CD8-positive, alpha-beta memory T cell (primary cell): ENCODE results near the gene MYBPC2. TPM values are rescaled to one million over a fixed set of nuclear protein-coding genes. Genes with fewer than 3 reads are reported as not detected.
A peak's percentile ranks its signal among the peaks of the same experiment; 100 is the strongest.

Experiments used
- CTCF ChIA-PET: fragments of 350-600 bp; sonication (Branson Sonifier 250); formaldehyde crosslinking; loops from one replicate; lab custom pipeline; 2021; ENCODE audit warnings: antibody characterized with exemption; lab: Charles Lee
- POLR2A ChIA-PET: fragments of 350-600 bp; sonication (Branson Sonifier 250); formaldehyde crosslinking; loops from one replicate; lab custom pipeline; 2021; ENCODE audit warnings: antibody characterized with exemption; lab: Charles Lee
- DNase-seq, 5 donors: peaks; one replicate each; pipeline versions ENCODE4 v3.0.0 to v3.0.0-alpha.2; 2020 to 2022; ENCODE audit warnings: mixed read lengths in 1 of 5
- H3K27ac ChIP-seq: one replicate; pipeline ENCODE4 v1.7.0; 2013; ENCODE audit warnings: low read depth, mild to moderate bottlenecking, low read length, moderate library complexity
- H3K27me3 ChIP-seq: 2 replicates; pipeline ENCODE4 v1.7.0; 2013; ENCODE audit warnings: low read length, mild to moderate bottlenecking; ENCODE audit not compliant: insufficient read depth, poor library complexity, severe bottlenecking
- H3K36me3 ChIP-seq: 2 replicates; pipeline ENCODE4 v1.7.0; 2013; ENCODE audit warnings: mild to moderate bottlenecking, low read length, moderate library complexity; ENCODE audit not compliant: insufficient read depth
- H3K4me1 ChIP-seq: 2 replicates; pipeline ENCODE4 v1.7.0; 2013; ENCODE audit warnings: mild to moderate bottlenecking, low read length, moderate library complexity; ENCODE audit not compliant: insufficient read depth
- H3K4me3 ChIP-seq: 2 replicates; pipeline ENCODE4 v1.7.0; 2013; ENCODE audit warnings: mild to moderate bottlenecking, low read length
- H3K9me3 ChIP-seq: 2 replicates; pipeline ENCODE4 v1.7.0; 2013; ENCODE audit warnings: mild to moderate bottlenecking, low read length
- H3K27ac Mint-ChIP-seq, 8 donors: one replicate each; pipeline ENCODE4 v1.8.0; 2020 to 2021; ENCODE audit warnings: mixed read lengths in 8 of 8, mild to moderate bottlenecking in 6 of 8, inconsistent platforms in 3 of 8, moderate library complexity in 3 of 8
- H3K27me3 Mint-ChIP-seq, 2 donors: one replicate each; pipeline ENCODE4 v1.8.0; 2020 to 2021; ENCODE audit warnings: mixed read lengths in 2 of 2, mild to moderate bottlenecking in 1 of 2, moderate library complexity in 1 of 2
- H3K36me3 Mint-ChIP-seq, 3 donors: one replicate each; pipeline ENCODE4 v1.8.0; 2020 to 2021; ENCODE audit warnings: mixed read lengths in 3 of 3, inconsistent platforms in 1 of 3, mild to moderate bottlenecking in 1 of 3
- H3K4me1 Mint-ChIP-seq, 3 donors: one replicate each; pipeline ENCODE4 v1.8.0; 2020 to 2021; ENCODE audit warnings: mixed read lengths in 3 of 3, inconsistent platforms in 1 of 3, mild to moderate bottlenecking in 1 of 3
- H3K4me3 Mint-ChIP-seq, 7 donors: one replicate each; pipeline ENCODE4 v1.8.0; 2020 to 2021; ENCODE audit warnings: mixed read lengths in 7 of 7, mild to moderate bottlenecking in 6 of 7, moderate library complexity in 4 of 7, inconsistent platforms in 2 of 7
- H3K9me3 Mint-ChIP-seq, 5 donors: one replicate each; pipeline ENCODE4 v1.8.0; 2020 to 2022; ENCODE audit warnings: mixed read lengths in 5 of 5, mild to moderate bottlenecking in 3 of 5, moderate library complexity in 2 of 5, inconsistent platforms in 1 of 5
- polyA plus RNA-seq: library from polyadenylated mRNA; unstranded; fragments of 300-500 nt; fragmentation: Illumina TruSeq; gene quantifications from one replicate; pipeline ENCODE4 v1.2.3, GENCODE V29; 2021
- total RNA-seq, 2 experiments: library from RNA; stranded (reverse); gene quantifications; one replicate each; pipeline ENCODE4 v1.2.3, GENCODE V29; 2021

The MYBPC2 gene
- total and polyA plus RNA-seq, 3 experiments from 2014 or later, result 0.07 to 0.24 TPM; not detected in 1

DNA sequence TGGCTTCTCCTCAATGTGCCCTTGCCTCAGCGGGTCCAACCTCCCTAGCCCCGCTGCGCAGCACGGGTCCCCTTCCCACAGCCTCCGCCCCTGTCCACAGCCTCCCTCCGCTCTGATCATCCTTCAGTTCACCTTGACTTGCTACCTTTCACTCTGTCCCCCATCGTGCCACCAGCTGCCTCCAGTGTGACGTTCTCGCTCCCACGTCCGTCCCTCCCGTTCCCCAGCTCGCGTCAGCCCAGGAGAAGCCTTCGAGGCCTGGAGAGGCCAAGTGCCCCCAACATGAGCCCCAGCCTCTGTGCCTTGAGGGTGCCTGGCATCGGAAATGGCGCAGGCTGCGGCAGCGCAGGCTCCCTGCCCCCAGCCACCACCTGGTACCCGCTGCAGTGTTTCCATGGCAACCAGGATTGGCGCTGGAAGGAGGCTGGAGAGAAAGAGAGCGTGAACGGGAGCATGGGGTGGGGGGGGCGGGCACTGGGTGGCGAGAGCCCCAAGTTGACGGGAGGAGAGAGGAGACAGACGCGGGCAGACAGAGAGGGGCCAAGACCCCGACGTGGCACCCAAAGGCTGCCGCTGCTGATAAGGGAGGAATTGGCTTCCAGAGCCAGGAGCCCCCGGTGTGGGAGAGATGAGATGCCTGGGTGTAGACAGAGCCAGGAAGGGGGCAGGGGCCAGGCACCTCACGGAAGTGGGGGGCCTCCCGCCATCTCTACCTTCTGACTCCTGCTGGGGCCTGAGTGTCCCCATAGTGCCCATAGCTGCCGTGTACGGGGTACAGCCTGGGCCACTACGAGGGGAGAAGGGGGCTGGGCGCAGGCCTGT lies 81.9 kb downstream of the MYBPC2 start:
- Mint-ChIP-seq H3K4me3 (peak overlapping the region in 1 of 7 donors; percentile 45), H3K36me3 (peaks cover 0 to 6% (median 0%) of the 10 kb centered on the region in 3 donors), H3K27me3 (peaks cover 5 to 7% of the 10 kb centered on the region in 2 donors), H3K27ac (peak overlapping the region in 1 of 8 donors; percentile 70), H3K4me1 (peaks cover 10 to 22% (median 15%) of the 10 kb centered on the region in 3 donors), H3K9me3 (no peaks in the 10 kb centered on the region)
- H3K27ac ChIP-seq, result no peak overlapping the region
- no peaks in the 10 kb centered on the region for H3K9me3 ChIP-seq
- H3K27me3 ChIP-seq, result no peaks in the 10 kb centered on the region
- DNase-seq, result peak in 1 of 5 donors; percentile 29
- ChIA-PET POLR2A (no interaction called here), CTCF (no interaction called here)
- peaks cover 15% of the 10 kb centered on the region for H3K4me1 ChIP-seq
- no peak overlapping the region for H3K4me3 ChIP-seq
- no peaks in the 10 kb centered on the region for H3K36me3 ChIP-seq

DNA sequence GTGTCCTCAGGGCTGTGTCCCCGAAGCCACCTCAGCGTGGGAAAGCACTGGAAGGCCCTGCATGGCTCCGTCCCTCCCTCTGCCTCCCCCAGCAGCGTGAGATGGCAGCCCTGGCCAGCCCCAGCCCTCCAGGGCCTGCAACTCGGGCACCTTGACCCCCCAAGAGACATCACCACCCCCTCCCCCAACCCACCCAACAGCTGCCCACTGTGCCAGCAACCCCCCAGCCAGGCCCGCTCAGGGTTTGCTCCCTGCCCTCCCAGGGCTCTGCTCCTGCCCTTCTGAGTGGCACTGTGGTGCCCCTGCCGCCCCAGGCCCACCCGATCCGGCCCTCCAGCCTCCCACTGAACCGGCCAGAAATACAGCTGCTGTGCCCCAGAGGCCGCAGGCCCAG lies 82.5 kb downstream of the MYBPC2 start:
- Mint-ChIP-seq H3K27me3 (peaks cover 5 to 7% of the 10 kb centered on the region in 2 donors), H3K4me1 (peaks cover 10 to 21% (median 15%) of the 10 kb centered on the region in 3 donors), H3K36me3 (peaks cover 0 to 6% (median 0%) of the 10 kb centered on the region in 3 donors), H3K4me3 (no peak overlapping the region), H3K27ac (no peak overlapping the region), H3K9me3 (no peaks in the 10 kb centered on the region)
- H3K27ac ChIP-seq, result no peak overlapping the region
- no peaks in the 10 kb centered on the region for H3K36me3 ChIP-seq
- peaks cover 12% of the 10 kb centered on the region for H3K4me1 ChIP-seq
- no peaks in the 10 kb centered on the region for H3K9me3 ChIP-seq
- H3K4me3 ChIP-seq, result no peak overlapping the region
- CTCF ChIA-PET, result no interaction called here
- POLR2A ChIA-PET, result no interaction called here
- no peak for DNase-seq
- no peaks in the 10 kb centered on the region for H3K27me3 ChIP-seq

Other genes starting within 250 kb of the MYBPC2 start
- not detected for gene MYH14, start 229.3 kb upstream of the MYBPC2 start, total RNA-seq
- not detected for gene MYH14, start 229.3 kb upstream of the MYBPC2 start, polyA plus RNA-seq
- under 1 TPM; 0.68 to 0.73 TPM for gene KCNC3, start 103.5 kb upstream of the MYBPC2 start, total RNA-seq
- gene KCNC3, start 103.5 kb upstream of the MYBPC2 start, polyA plus RNA-seq, result not detected
- 10 to 100 TPM; 19.7 to 22.5 TPM for gene NAPSA, start 67.3 kb upstream of the MYBPC2 start, total RNA-seq
- gene NAPSA, start 67.3 kb upstream of the MYBPC2 start, polyA plus RNA-seq, result 1.6 TPM
- 10 to 100 TPM; 79.7 to 82.3 TPM for gene NR1H2, start 56.4 kb upstream of the MYBPC2 start, total RNA-seq
- 95.5 TPM for gene NR1H2, start 56.4 kb upstream of the MYBPC2 start, polyA plus RNA-seq
- gene POLD1, start 48.5 kb upstream of the MYBPC2 start, total RNA-seq, result 100 to 1,000 TPM; 154 to 160 TPM
- gene POLD1, start 48.5 kb upstream of the MYBPC2 start, polyA plus RNA-seq, result 29.4 TPM
- gene SPIB, start 14.0 kb upstream of the MYBPC2 start, total RNA-seq, result 1 to 10 TPM in 1 of 2 experiments, under 1 TPM in 1; 1.00 to 2.2 TPM
- gene SPIB, start 14.0 kb upstream of the MYBPC2 start, polyA plus RNA-seq, result 0.52 TPM
- gene EMC10, start 43.6 kb downstream of the MYBPC2 start, total RNA-seq, result 10 to 100 TPM; 74.7 to 74.8 TPM
- 11.4 TPM for gene EMC10, start 43.6 kb downstream of the MYBPC2 start, polyA plus RNA-seq
- under 1 TPM; 0.57 to 0.97 TPM for gene GARIN5A, start 44.0 kb downstream of the MYBPC2 start, total RNA-seq
- 0.33 TPM for gene GARIN5A, start 44.0 kb downstream of the MYBPC2 start, polyA plus RNA-seq
- 10 to 100 TPM; 47.4 to 50.9 TPM for gene JOSD2, start 78.3 kb downstream of the MYBPC2 start, total RNA-seq
- gene JOSD2, start 78.3 kb downstream of the MYBPC2 start, polyA plus RNA-seq, result 28.4 TPM
- gene ASPDH, start 81.0 kb downstream of the MYBPC2 start, total RNA-seq, result not detected
- gene ASPDH, start 81.0 kb downstream of the MYBPC2 start, polyA plus RNA-seq, result not detected
- not detected for gene LRRC4B, start 135.5 kb downstream of the MYBPC2 start, total RNA-seq
- not detected for gene LRRC4B, start 135.5 kb downstream of the MYBPC2 start, polyA plus RNA-seq
- under 1 TPM; 0.11 to 0.24 TPM for gene SYT3, start 207.0 kb downstream of the MYBPC2 start, total RNA-seq
- gene SYT3, start 207.0 kb downstream of the MYBPC2 start, polyA plus RNA-seq, result 0.09 TPM
- not detected for gene C19orf81, start 216.6 kb downstream of the MYBPC2 start, total RNA-seq
- gene C19orf81, start 216.6 kb downstream of the MYBPC2 start, polyA plus RNA-seq, result not detected